Astrocyte (in vitro differentiated cells and primary cell): ENCODE data around the gene GOLPH3.

Source experiments
- CTCF ChIP-seq: IDR thresholded peaks from 2 replicates; pipeline ENCODE4 v1.5.1; 2011; ENCODE audit warnings: low read depth, mild to moderate bottlenecking, inconsistent platforms, low read length, moderate library complexity; ENCODE audit not compliant: insufficient read depth
- EZH2 ChIP-seq: IDR thresholded peaks from 2 replicates; pipeline ENCODE4 v1.6.1; 2012; ENCODE audit warnings: mild to moderate bottlenecking, low read length, inconsistent platforms; ENCODE audit not compliant: insufficient read depth

GRCh38 chr5:32095261-32095671, 78.9 kb downstream of the GOLPH3 start:
- no peak for TF ChIP-seq CTCF
- TF ChIP-seq EZH2 = no peak
